Loucy (cell line): Measurements from ENCODE around the gene CASQ1.

ENCODE experiments used
- H2AFZ ChIP-seq: fragments of 200-600 bp; sonication (generic); 2 replicates; pipeline ENCODE4 v1.6.0; 2016; ENCODE audit warnings: antibody characterized with exemption, mild to moderate bottlenecking, low read length, moderate library complexity
- H3F3A ChIP-seq: fragments of 200-600 bp; 2 replicates; pipeline ENCODE4 v1.6.0; 2016; ENCODE audit warnings: antibody characterized with exemption, low read depth, mild to moderate bottlenecking
- H3K27me3 ChIP-seq: fragments of 200-600 bp; sonication (generic); 2 replicates; pipeline ENCODE4 v1.6.1; 2014; ENCODE audit warnings: low read length, mild to moderate bottlenecking; ENCODE audit not compliant: insufficient read depth, poor library complexity, severe bottlenecking
- H3K36me3 ChIP-seq: fragments of 200-600 bp; sonication (generic); 2 replicates; pipeline ENCODE4 v1.6.1; 2016; ENCODE audit warnings: low read length; ENCODE audit not compliant: insufficient read depth
- H3K4me1 ChIP-seq: fragments of 200-600 bp; sonication (generic); 2 replicates; pipeline ENCODE4 v1.5.1; 2014; ENCODE audit warnings: low read length, mild to moderate bottlenecking; ENCODE audit not compliant: insufficient read depth, poor library complexity, severe bottlenecking
- H3K4me2 ChIP-seq: fragments of 200-600 bp; sonication (generic); 2 replicates; pipeline ENCODE4 v1.6.0; 2014; ENCODE audit warnings: antibody characterized with exemption, low read length, low read depth, mild to moderate bottlenecking; ENCODE audit not compliant: poor library complexity, severe bottlenecking
- H3K4me3 ChIP-seq: fragments of 200-600 bp; sonication (generic); 2 replicates; pipeline ENCODE4 v1.5.1; 2014; ENCODE audit warnings: low read length, mild to moderate bottlenecking, mixed read lengths; ENCODE audit not compliant: poor library complexity, severe bottlenecking
- H3K79me2 ChIP-seq: fragments of 200-600 bp; sonication (generic); 2 replicates; pipeline ENCODE4 v1.6.1; 2014; ENCODE audit warnings: low read length; ENCODE audit not compliant: insufficient read depth
- H3K9ac ChIP-seq: fragments of 200-600 bp; sonication (generic); 2 replicates; pipeline ENCODE4 v1.6.0; 2014; ENCODE audit warnings: mild to moderate bottlenecking, low read depth, low read length, moderate library complexity; ENCODE audit not compliant: poor library complexity, severe bottlenecking
- H3K9me2 ChIP-seq: fragments of 200-600 bp; sonication (generic); replicated peaks from 2 replicates; pipeline ENCODE4 v1.6.1; 2016; ENCODE audit warnings: low read depth, low read length, mixed read lengths
- H3K9me3 ChIP-seq: fragments of 200-600 bp; sonication (generic); 2 replicates; pipeline ENCODE4 v1.6.1; 2014; ENCODE audit warnings: mild to moderate bottlenecking, antibody characterized with exemption, low read length, low read depth; ENCODE audit not compliant: insufficient read depth
- H4K20me1 ChIP-seq: fragments of 200-600 bp; sonication (generic); 2 replicates; pipeline ENCODE4 v1.6.0; 2014; ENCODE audit warnings: antibody characterized with exemption, low read length, mild to moderate bottlenecking; ENCODE audit not compliant: insufficient read depth, poor library complexity, severe bottlenecking
- CTCF ChIP-seq: fragments of 200-600 bp; sonication (generic); conservative IDR thresholded peaks from 2 replicates; pipeline ENCODE4 v1.5.1; 2014; ENCODE audit warnings: mild to moderate bottlenecking, antibody characterized with exemption, low read length
- EZH2phosphoT487 ChIP-seq: fragments of 200-600 bp; IDR thresholded peaks from 2 replicates; pipeline ENCODE4 v1.6.1; 2018; ENCODE audit warnings: antibody characterized with exemption, mild to moderate bottlenecking, moderate library complexity, borderline replicate concordance

The CASQ1 gene

GRCh38 chr1:160236806-160237205 lies 46.4 kb downstream of the CASQ1 start:
- H3F3A ChIP-seq, result no peaks in the 10 kb centered on the region
- H3K27me3 ChIP-seq, result no peaks in the 10 kb centered on the region
- no peaks in the 10 kb centered on the region for H4K20me1 ChIP-seq
- H3K4me1 ChIP-seq, result no peaks in the 10 kb centered on the region
- H2AFZ ChIP-seq, result no peak overlapping the region
- peaks cover 84% of the 10 kb centered on the region; the same call in 1 of the 2 replicates for H3K36me3 ChIP-seq
- no peak overlapping the region for H3K4me3 ChIP-seq
- H3K79me2 ChIP-seq, result no peaks in the 10 kb centered on the region
- H3K9ac ChIP-seq, result no peak overlapping the region
- H3K9me3 ChIP-seq, result no peaks in the 10 kb centered on the region
- H3K9me2 ChIP-seq, result no peaks in the 10 kb centered on the region
- H3K4me2 ChIP-seq, result no peak overlapping the region
- TF ChIP-seq EZH2phosphoT487 (no peak), CTCF (no peak)

- peaks cover 84% of the 10 kb centered on the region; the same call in 1 of the 2 replicates for H3K36me3 ChIP-seq
- no peak overlapping the region for H3K4me2 ChIP-seq
- no peak overlapping the region for H3K4me3 ChIP-seq
- no peaks in the 10 kb centered on the region for H3K4me1 ChIP-seq
- no peaks in the 10 kb centered on the region for H3K27me3 ChIP-seq
- no peak overlapping the region for H2AFZ ChIP-seq
- H3F3A ChIP-seq, result no peaks in the 10 kb centered on the region
- TF ChIP-seq CTCF (no peak), EZH2phosphoT487 (no peak)
- H3K9ac ChIP-seq, result no peak overlapping the region
- H3K9me3 ChIP-seq, result no peaks in the 10 kb centered on the region
- no peaks in the 10 kb centered on the region for H3K9me2 ChIP-seq
- H4K20me1 ChIP-seq, result no peaks in the 10 kb centered on the region
- H3K79me2 ChIP-seq, result no peaks in the 10 kb centered on the region
Observed at GRCh38 chr1:160237558-160237957, 47.2 kb downstream of the CASQ1 start.

- H2AFZ ChIP-seq, result no peak overlapping the region
- H4K20me1 ChIP-seq, result no peaks in the 10 kb centered on the region
- no peak overlapping the region for H3K9ac ChIP-seq
- no peaks in the 10 kb centered on the region for H3K9me3 ChIP-seq
- H3F3A ChIP-seq, result no peaks in the 10 kb centered on the region
- H3K4me2 ChIP-seq, result no peak overlapping the region
- H3K9me2 ChIP-seq, result no peaks in the 10 kb centered on the region
- H3K4me3 ChIP-seq, result no peak overlapping the region
- H3K27me3 ChIP-seq, result no peaks in the 10 kb centered on the region
- TF ChIP-seq CTCF (no peak), EZH2phosphoT487 (no peak)
- no peaks in the 10 kb centered on the region for H3K79me2 ChIP-seq
- no peaks in the 10 kb centered on the region for H3K4me1 ChIP-seq
- peaks cover 85% of the 10 kb centered on the region; the same call in 1 of the 2 replicates for H3K36me3 ChIP-seq
Observed at GRCh38 chr1:160238408-160238807, 48.0 kb downstream of the CASQ1 start.
